GM21367 (cell line): Measurements from ENCODE around the gene STXBP5.

ENCODE experiments used
- ATAC-seq: cut with Tn5 transposase; IDR thresholded peaks from one replicate; pipeline ENCODE4 v1.9.1; 2021; ENCODE audit not compliant: unreplicated experiment

The STXBP5 gene

GRCh38 chr6:147177286-147177685 lies 26.9 kb upstream of the STXBP5 start:
- no peak for ATAC-seq

GRCh38 chr6:147178355-147178754 lies 25.9 kb upstream of the STXBP5 start:
- no peak for ATAC-seq

GRCh38 chr6:147179809-147180208 lies 24.4 kb upstream of the STXBP5 start:
- ATAC-seq, result no peak

- ATAC-seq, result no peak
These were observed 23.3 kb upstream of the STXBP5 start for GRCh38 chr6:147180926-147181325.

GRCh38 chr6:147184379-147184778 lies 19.8 kb upstream of the STXBP5 start:
- ATAC-seq, result no peak

GRCh38 chr6:147185216-147185615 lies 19.0 kb upstream of the STXBP5 start:
- no peak for ATAC-seq

- ATAC-seq, result no peak
These were observed 13.7 kb upstream of the STXBP5 start for GRCh38 chr6:147190556-147190955.

- ATAC-seq, result no peak
These were observed 11.8 kb upstream of the STXBP5 start for GRCh38 chr6:147192278-147192911.

- ATAC-seq, result no peak
These were observed 9.4 kb upstream of the STXBP5 start for GRCh38 chr6:147194652-147195411.

- ATAC-seq, result no peak
These were observed 8.7 kb upstream of the STXBP5 start for GRCh38 chr6:147195510-147195909.

- no peak for ATAC-seq
These were observed 8.2 kb upstream of the STXBP5 start for GRCh38 chr6:147195987-147196386.

- ATAC-seq, result no peak
These were observed 3.5 kb upstream of the STXBP5 start for GRCh38 chr6:147200711-147201110.

GRCh38 chr6:147201885-147202515 lies 2.2 kb upstream of the STXBP5 start:
- peak; percentile 17 for ATAC-seq

- peak; percentile 83 for ATAC-seq
These were observed 1.5 kb upstream of the STXBP5 start for GRCh38 chr6:147202516-147203310.

GRCh38 chr6:147203311-147204059 lies 732 bp upstream of the STXBP5 start:
- ATAC-seq, result peak; percentile 40

- ATAC-seq, result no peak
These were observed 660 bp downstream of the STXBP5 start for GRCh38 chr6:147204843-147205311.

- no peak for ATAC-seq
These were observed 1.7 kb downstream of the STXBP5 start for GRCh38 chr6:147205690-147206600.

GRCh38 chr6:147207351-147207750 lies 3.1 kb downstream of the STXBP5 start:
- ATAC-seq, result no peak
